NCI-H2107 treated with DMSO at 0.1 percent for 48 hours (cell line): ENCODE results near the gene WIPF1.
A peak's percentile ranks its signal among the peaks of the same experiment; 100 is the strongest.

ENCODE experiments used
- DNase-seq: peaks from one replicate; lab custom pipeline; 2025; ENCODE audit not compliant: unreplicated experiment; lab: John Stamatoyannopoulos, UW

Gene WIPF1

DNA sequence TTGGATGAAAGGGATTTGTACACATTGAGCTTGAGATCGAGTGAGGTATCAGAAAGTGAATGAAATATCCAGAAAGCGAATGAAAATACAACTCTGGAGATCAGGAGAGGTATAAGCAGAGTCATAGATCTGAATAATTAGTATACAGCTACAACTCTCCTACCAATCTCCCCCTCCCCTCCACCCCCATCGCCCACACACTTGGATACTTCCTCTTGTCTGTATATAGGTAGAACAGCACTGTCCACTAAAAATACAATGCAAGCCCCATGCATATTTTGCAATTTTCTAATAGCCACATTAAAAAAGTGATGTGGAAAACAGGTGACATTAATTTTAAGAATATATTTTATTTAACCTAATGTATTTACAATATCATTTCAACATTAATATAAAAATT, 23.7 kb upstream of the WIPF1 start:
- no peak for DNase-seq

DNA sequence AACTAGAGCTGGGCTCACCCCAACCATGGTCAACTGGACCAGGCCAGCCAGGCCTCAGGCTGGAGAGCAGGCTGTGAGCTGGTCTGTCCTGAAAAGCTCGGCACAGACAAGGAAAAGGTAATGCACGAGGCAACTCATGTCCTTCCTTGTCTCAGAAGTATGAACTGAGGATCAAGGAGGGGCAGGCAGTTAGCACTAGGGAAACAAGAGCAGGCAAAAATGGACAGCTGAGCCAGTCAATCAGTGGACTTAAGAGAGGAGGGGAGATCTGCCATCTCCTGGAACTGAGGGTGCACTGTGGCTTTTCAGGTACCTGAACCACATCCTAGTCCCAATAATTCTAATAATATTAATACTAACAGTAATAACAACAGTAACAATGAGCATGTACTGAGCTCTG, 20.6 kb upstream of the WIPF1 start:
- DNase-seq: no peak

DNA sequence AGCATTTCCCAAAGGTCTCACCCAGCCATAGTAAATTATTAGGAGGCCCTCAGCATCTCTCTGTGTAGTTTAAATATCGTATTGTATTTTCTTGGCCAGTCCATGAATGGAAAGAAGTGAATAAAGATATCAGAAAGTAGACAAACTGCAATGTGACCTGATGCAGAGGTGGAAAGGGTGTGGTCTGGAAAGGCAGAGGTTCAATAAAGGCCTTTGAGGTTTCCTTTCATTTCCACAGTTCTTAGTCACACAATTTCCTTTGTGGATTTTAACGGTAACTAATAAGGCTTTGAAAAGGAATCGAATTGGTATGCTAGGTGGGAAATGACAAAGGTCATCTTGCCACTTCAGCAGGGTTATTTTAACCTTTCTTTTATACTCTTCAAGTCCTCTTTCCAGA, 20.1 kb upstream of the WIPF1 start:
- DNase-seq: no peak

DNA sequence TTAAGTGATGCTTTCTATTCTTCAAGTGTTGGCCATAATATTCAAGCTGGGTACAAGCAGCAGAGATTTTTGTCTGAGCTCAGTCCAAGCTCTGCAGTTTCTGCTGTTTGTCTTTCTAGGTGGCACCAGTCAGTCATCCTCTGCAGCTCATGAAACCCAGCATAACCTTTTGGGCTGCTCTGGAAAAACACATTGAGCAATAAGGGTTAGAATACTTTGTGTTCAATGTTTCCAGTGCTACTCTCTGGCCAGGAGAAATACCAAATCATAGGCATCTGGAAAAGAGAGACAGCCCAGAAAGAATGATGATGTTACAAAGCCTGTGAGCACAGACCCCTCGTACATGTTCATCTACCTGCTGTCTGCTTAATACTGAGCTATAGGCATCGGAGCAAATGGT, 19.5 kb upstream of the WIPF1 start:
- no peak for DNase-seq

DNA sequence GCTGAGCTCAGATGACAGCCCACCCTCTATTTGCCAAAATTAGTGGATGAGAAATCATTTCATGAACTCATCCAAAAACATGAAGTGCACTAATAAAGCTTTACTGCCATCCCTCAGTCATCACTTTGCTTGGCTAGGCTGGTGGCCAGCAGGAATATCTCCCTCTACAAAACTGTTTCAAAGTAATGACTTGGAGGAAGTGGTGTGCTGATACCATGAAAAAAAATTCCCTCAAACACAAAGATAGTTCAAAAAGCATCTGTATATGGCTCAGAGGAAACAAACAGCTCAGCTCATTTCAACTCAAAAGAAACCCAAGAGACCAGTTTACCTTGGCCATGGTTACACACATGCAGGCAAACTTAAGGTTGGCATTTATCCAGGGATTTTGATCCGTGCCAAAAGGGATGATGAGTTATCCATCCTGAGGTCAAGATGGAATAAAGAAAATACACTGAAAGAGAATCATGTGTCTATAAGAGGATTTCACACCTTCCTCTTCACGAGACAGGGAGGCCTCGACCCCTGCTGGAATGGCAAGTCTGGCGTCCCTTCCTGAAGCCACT, 18.4 kb upstream of the WIPF1 start:
- DNase-seq: no peak

DNA sequence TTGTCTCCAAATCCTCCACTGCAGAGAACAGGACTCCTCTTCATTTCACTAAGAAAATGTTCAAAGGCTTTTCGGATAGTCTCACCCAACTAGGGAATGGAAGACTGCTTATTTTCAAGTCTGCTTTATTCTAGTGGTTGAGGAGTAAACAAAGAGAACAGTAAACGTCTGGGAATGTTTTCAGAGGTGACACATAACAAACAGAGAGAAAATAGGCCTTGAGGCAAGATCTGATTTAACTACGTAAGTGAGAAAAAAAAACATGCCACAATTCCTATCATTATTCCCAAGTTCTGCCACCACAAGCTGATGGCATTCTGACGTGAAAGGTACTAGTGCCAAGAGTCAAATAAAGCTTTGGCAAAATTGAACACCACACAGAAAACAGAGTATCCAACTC, 16.7 kb upstream of the WIPF1 start:
- no peak for DNase-seq

DNA sequence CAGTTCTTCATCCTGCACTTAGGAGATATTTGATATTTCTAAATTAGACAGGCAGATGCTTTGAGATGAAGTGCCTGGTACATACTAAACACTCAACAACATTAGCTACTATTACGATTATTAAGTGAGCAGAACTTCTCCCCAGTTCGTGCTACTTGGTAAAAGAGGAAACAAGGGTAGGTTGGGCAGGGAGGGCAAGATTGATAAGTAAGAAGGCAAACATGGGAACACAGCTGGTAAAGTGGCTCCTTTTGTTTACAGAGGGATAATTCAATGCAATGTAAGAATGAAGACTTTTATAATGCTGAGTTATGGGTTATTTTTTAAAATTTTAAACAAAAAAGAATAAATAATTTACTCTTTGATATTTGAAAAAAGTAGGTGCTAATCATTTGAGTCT, 15.9 kb upstream of the WIPF1 start:
- DNase-seq: no peak

DNA sequence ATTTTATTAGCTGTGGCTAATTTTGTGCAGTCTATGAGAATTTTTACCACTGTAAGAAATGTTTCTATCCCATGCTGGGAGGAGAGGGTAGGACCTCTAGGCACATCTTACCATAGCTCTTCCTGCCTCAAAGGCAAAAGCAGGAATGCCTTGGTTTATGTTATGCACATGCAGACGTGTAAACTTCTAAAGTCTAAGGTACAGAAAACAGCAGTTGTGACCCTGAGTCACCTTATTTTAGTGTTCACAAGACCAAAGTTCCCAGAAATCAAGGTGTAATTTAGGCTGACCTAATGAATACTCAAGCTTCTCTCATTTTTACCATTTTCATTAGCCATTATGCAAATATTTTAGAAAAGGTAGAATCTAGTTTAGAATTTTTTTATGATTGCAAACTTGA, 15.4 kb upstream of the WIPF1 start:
- DNase-seq: no peak

DNA sequence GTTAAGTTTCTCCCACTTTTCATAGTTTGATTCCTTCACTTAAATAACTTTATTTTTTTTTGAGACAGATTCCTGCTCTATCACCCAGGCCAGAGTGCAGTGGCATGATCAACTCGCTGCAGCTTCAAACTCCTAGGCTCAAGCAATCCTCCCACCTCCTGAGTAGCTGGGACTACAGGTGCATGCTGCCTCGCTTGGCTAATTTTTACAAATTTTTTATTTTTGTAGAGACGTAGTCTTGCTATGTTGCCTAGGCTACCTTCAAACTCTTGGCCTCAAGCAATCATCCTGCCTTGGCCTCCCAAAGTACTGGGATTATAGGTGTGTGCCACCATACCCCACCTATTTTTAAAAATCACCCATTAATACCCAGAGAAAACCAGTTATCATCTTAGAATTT, 14.2 kb upstream of the WIPF1 start:
- DNase-seq: no peak

DNA sequence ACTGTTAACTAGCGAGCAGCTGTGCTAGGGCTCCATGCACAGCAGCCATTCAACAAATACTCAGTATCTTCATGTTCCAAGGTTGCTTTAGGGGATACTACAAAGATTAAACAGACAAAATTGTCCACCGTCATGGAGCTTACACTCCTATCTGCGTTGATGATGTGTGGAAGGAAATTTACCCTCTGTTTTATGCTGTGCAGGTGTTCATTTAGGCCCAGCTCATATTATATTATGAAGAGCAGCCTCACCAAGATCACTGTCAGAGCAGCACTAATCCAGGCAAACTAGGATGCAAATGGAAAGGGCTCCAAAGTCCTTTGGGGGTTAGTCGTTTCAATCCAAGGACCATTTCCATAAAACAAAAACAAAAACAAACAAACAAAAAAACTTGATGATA, 13.4 kb upstream of the WIPF1 start:
- DNase-seq: no peak

DNA sequence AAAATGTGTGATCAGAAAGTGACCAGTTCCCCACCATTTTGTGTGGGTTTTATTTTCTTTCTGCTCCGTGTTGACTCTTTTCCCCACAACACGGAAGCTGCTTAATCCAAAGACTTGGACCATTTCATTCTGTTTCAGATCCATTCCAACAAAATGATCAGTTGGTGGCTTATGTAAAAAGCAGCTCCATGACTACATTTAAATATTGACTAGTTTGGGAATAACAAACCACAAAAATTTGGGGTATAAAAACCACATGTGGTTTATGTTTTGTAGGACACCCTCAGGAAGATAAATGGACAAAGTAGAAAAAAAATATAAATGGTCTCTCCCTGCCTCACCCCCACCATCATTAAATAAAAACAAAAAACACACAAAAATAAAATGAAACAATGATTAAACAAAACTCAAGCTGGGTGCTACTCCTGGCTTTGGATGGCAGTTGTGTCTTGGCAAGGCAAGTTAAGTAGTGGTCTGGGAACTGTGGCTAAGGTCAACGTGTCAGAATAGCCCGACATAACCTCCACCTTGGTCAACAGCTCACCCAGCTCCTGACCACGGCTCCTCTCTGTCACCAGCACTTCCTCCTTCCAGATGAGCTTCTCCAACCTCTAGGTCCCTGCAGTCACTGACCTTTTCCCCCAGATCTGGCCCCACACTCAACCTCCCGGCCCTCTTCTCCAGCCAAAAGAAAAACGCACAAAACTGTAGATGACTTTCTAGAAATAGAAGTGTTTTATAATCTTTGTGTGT, 12.8 kb upstream of the WIPF1 start:
- no peak for DNase-seq

DNA sequence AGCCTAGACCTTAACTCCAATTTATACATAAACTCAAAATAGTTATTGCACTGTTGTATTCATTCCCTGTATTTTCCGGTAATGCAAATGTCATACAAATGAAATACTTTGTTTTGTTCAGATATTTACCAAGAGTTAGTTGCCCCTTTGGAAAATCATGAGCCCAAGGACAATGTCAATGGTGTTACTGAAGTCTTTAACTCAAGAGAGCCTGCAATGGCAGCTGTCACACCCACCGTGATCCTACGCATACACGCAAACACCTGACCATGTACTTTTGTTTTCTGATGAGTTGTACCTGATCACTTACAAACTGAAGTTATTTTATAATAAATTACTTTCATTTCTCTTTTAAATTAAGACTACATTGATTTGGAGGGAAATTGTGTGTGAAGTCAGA, 11.7 kb upstream of the WIPF1 start:
- DNase-seq: no peak

DNA sequence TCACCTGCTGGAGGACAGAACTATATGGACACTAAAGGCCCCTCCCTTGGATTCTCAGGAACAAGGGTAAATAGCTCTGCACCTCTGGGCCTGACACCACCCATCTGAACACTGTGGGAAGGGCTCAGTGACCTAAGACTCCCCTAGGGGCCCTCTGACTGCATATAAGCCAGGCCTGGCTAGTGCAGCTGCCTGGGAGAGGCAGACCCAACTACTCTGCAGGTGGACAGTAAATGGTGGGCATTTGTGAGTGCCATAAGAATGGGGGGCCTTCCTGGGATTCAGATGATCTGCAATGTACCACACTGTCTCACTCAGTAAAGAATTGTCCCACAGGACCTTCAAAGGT, 11.2 kb upstream of the WIPF1 start:
- DNase-seq: no peak

DNA sequence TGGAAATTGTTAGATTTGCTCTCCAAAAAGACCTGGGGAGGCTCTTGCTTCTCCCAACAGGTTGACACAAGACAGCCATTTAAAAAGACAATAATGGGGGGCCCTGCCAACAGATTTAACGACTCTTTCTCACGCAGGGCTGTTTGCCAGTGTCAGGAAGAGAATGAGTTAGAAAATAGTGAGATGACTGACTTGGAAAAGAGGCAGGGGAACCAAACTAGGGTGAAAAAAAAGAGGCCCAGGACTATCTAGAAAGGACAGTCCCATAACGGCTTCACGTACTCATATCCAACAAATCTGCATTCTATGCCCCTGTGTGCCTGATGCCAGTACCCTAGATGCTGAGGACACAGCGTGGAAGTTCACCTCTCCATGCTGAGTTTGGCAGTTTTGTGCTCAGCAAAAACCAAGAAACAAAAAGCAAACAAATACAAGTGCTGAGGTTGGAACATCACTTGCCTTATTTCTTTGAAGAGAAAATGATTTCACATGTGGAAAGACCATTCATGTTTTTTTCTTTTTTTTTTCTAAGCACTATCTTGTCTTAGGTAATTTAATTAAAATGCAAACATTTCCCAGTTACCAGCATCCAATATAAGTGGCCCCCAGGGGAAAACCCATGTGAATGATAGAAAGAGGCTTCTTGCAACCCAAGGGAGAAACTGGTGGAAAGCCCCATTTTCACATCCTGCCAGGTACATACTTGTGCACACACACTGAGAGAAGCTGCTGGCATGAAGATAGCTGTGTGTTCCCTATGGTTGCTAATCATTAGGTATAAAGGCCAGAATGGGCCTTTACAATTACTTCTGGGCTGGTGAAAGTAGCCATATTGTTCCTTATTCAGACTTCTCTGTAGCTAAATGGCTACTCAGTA, 10.6 kb upstream of the WIPF1 start:
- DNase-seq: no peak

DNA sequence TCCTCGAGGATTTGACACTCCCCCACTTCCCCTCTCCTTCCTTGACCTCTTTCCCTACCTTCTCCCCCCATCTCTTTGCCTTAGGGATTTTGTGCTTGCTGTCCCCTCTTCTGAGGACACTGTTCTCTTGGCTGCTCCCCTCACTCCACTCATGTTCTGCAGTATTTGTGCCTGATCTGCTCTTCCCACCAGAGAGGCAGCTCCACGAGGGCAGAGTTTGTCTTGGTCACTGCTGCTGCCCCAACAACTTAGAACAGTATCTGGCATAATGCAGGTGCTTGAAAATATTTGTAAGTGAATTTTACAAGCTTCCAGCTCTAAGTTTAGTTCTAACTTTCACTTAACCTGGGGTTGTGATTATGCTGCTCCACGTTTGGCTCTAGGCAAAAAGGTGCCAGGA, 10.0 kb upstream of the WIPF1 start:
- no peak for DNase-seq

DNA sequence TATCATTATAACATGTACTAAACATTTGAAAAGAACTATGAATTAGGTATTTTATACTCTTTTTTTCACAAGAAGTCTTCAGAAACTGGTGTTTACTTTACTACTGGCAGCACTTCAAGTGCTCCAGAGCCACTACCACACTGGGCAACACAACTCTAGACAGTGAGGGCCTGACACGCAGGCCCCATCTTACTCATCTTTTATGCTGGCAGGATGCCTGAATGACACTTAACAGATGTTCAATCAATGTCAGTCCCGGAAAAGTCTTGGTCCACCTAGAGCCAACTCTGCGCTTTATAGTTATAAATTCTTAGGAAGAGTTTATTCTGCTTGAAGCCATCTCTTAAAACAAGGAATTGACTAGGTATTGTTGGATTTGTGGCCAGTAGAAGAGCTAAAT, 8.7 kb upstream of the WIPF1 start:
- no peak for DNase-seq

DNA sequence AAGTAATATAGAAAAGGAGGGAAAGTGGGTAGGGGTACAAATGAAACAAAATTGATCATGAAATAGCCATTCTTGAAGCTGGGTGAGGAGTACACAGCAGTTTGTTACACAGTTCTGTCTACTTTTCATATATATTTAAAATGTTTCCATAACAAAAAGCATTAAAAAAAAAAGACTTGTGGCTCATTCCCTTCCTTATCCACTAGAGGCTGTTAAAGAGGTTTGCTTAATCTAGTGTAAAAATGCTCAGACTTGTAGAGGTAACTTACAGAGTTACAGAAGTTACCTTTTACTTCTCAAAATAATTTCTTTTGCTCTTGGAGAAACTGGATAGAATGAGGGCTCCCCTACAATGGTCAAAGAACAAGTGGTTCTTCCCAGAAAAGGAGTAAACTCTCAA, 8.1 kb upstream of the WIPF1 start:
- no peak for DNase-seq

DNA sequence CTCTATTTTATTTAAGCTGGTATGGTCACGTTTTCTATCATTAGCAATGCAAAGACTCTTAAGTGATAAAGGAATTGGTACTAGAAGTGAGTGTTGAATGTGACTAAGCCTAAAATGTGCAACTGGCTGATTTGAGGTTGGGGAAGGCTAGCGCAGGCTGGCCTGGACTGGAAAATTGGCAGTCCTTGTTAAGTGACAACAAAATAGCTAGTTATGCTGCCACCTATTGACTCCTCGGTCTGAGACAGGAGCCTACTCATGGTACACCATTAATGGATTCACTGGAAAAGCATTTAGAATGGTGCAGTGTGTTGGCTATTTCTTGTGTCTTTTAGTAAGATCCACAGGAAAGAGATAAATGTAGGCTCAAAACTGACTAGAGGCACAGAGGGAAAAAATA, 5.7 kb upstream of the WIPF1 start:
- peak; percentile 15 for DNase-seq

DNA sequence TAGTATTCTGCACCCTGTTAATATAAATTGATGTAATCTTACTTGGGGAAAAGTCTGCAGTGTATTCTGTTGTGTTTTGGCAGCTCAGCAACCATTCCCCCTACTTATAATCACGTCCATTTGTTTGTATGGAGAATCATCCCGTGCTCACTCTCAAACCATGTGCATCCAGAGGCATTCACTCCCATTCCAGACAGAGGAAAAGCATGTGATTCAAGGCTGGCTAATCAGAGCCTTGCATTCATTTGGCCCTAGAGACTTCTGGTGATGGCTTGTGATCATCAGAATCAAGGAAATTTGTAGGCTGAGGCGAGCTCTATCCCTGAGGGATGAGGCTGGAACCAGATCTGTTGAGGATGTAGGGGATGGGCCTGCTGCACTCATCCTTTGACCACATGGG, 5.1 kb upstream of the WIPF1 start:
- no peak for DNase-seq

DNA sequence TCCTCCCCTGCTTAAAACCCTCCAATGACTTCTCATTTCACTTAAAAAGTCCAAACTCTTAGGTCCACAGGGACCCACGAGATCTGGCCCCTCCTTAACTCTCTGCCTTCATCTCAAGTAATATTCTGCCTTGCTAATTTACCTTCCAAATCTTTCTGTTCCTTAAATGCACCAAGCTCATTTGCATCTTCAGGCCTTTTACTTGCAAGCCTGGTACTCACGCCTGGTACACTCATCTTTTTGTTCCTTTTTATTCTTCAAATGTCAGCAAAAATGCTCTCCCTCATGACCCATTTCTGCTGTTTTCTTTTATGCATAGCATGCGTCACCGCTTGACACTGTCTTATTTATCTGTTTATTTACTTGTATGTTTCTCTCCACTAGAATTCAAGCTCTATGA, 2.7 kb upstream of the WIPF1 start:
- DNase-seq: no peak

DNA sequence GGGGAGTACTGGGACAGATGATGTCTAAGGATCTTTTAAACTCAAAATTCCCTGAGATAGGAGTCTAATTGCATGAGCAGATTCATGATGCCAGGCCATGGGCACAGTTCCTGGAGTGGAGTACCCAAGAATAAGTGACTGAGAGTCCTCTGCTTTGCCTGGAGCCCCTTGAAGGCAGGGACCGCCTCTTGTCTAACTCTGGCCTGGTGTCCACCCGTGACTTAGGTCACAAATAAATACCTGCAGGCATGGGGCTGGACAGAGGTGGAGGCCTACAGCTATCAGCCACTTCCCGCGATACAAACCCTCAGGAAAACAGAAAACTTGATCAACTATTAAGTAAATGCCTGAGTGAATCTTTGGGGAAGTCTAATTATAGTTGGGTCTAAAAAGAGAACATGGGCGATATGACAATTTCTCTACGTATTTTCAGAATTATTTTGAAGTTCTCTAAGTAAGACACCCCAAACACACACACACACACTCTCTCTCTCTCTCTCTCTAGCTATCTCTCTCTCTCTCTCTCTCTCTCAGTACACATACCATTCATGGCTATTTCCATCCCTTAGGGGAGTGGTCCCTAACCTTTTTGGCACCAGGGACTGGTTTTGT, 1.8 kb upstream of the WIPF1 start:
- DNase-seq: no peak

DNA sequence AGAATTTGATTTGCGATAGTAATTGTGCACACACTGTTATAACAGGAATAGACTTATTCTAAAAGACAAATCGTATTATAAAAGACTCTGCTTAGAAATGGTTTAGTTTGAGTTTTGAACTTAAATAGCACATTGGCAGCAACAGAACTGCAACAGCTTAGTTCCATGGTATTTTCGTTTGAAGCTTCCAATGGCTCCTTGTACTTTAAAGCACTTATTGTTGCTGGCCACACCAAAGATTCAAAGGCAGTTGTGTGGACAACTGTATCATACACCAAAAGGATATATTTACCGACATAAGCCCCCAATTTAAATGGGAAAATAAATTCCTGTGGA, 627 bp downstream of the WIPF1 start:
- no peak for DNase-seq
